Brain microvascular endothelial cell (primary cell): ENCODE measurements around the gene RBM38.

Experiments
- DNase-seq: peaks from one replicate; pipeline ENCODE4 v3.0.0-alpha.2; 2020
- H3K27ac ChIP-seq: fragments of 250-450 bp; sonication (Bioruptor Pico); 2 replicates; pipeline ENCODE4 v1.5.1; 2020; ENCODE audit warnings: mild to moderate bottlenecking, moderate library complexity
- H3K27me3 ChIP-seq: fragments of 250-450 bp; sonication (Bioruptor Pico); replicated peaks from 2 replicates; pipeline ENCODE4 v1.5.1; 2020; ENCODE audit warnings: mild to moderate bottlenecking
- H3K36me3 ChIP-seq: fragments of 250-450 bp; sonication (Bioruptor Pico); replicated peaks from 2 replicates; pipeline ENCODE4 v1.5.1; 2020; ENCODE audit warnings: mild to moderate bottlenecking
- H3K4me3 ChIP-seq: 2 replicates; pipeline ENCODE4 v1.5.1; 2011; ENCODE audit warnings: low read depth, mild to moderate bottlenecking, control low read depth, low read length, moderate library complexity
- in situ Hi-C: cut with HindIII; loops from 2 replicates; pipeline ENCODE4 v1.10.0; 2017; ENCODE audit warnings: low sequenced_read_pairs, low pct_ligation_motif_present
- TF ChIP-seq, protein P1 (sequence below): IDR thresholded peaks from 2 replicates; pipeline ENCODE4 v1.5.1; 2011; ENCODE audit warnings: low read depth, mild to moderate bottlenecking, moderate library complexity, low read length, control low read depth, inconsistent platforms; ENCODE audit errors: missing control alignments

RBM38 gene

DNA sequence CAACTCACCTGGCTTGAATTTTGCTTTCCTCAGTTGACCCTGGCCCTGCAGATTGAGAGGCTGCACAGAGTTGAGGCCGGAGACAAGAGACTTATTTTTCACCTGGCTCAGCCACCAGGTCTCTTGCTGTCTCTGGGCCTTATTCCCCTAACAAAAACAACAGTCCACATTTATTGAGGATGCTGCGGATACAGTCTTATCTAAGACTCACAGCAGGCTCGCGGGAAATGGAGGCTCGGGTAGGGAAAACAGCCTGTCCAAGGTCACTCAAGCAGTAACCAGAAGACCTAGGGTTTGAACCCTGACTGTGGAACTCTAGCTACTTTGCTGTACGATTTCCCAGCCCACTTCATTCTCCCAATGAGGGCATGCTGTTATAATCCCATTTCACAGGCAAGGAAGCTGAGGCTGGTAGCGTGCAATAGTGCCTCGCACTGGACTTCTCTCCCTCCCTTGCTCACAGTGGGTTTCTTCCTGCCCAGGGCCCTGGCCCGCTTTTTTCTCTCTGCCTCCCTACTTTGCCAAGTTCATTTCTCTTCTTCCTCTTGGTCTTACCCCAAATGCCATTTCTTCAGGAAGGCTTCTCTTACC lies 57.7 kb downstream of the RBM38 start:
- no peak overlapping the region for H3K27ac ChIP-seq
- peaks cover 3% of the 10 kb centered on the region for H3K27me3 ChIP-seq
- TF ChIP-seq, protein P1, sequence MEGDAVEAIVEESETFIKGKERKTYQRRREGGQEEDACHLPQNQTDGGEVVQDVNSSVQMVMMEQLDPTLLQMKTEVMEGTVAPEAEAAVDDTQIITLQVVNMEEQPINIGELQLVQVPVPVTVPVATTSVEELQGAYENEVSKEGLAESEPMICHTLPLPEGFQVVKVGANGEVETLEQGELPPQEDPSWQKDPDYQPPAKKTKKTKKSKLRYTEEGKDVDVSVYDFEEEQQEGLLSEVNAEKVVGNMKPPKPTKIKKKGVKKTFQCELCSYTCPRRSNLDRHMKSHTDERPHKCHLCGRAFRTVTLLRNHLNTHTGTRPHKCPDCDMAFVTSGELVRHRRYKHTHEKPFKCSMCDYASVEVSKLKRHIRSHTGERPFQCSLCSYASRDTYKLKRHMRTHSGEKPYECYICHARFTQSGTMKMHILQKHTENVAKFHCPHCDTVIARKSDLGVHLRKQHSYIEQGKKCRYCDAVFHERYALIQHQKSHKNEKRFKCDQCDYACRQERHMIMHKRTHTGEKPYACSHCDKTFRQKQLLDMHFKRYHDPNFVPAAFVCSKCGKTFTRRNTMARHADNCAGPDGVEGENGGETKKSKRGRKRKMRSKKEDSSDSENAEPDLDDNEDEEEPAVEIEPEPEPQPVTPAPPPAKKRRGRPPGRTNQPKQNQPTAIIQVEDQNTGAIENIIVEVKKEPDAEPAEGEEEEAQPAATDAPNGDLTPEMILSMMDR = no peak
- H3K4me3 ChIP-seq = no peak overlapping the region
- in situ Hi-C loops = no loop called here
- no peak for DNase-seq
- no peaks in the 10 kb centered on the region for H3K36me3 ChIP-seq

DNA sequence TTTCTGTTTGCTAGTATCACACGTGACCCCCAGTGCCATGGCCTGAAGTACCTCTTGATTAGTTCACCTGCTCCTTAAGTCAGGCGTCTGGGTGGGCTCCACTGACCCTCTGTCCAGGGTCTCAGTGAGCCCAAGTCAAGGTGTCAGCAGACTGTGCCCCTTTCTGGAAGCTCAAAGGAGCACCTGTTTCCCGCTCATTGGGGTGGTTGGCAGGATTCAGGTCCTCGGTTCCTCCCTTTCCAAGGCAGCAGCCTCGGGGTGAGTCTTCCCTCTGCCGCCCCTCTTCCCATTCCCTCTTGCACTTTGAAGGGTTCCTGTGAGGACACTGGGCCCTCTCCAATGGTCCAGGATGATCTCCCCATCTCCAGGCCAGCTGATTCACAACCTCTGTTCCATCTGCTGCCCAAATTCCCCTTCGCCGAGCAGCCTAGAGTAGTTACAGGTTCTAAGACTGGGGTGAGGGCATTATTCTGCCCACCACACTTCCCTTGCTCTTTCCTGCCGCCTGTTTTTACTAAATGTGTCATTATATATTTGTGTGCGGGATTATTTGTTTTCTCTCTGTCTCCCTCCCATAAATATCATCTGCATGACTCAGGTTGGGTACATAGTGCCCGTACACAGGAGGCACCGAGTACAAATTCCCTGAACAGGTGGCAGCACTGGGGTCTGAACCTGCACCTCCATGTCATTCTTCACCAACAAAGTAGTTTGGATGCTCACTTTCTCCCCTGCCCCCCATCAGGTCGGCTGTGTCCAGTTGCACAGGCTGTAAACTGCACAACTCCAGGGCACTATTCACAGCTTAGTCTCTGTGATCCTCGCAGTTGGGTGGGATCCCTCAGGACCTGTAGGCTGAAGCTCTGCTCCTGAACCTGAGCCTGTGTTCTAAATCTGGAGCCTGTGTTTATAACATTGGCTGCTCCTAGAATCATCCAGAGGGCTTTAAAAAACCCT lies 58.5 kb downstream of the RBM38 start:
- H3K27ac ChIP-seq = no peak overlapping the region
- H3K27me3 ChIP-seq = peaks cover 3% of the 10 kb centered on the region
- H3K4me3 ChIP-seq = no peak overlapping the region
- TF ChIP-seq, protein P1 = no peak
- DNase-seq = no peak
- in situ Hi-C loops = no loop called here
- H3K36me3 ChIP-seq = no peaks in the 10 kb centered on the region

DNA sequence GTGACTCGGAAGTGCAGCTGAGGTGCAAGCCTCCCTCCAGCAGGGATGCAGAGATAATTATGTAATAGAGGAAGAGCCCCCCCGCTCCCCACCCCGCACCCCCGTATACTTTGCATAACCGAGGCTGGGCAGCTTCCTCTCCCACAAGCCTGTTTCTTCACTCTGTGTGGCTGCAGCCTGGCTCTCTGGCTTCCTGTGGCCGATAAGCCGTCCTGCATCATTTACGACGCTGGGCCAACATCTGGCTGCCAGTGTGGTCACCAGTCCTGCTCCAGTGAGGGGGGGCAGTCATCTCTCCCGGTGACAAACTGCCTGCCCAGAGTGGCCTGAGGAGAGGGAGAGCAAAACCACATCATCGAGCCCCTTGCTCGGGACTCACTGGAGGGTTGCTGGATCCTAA lies 59.2 kb downstream of the RBM38 start:
- in situ Hi-C loops = no loop called here
- TF ChIP-seq, protein P1 = no peak
- DNase-seq = no peak
- Histone ChIP-seq H3K36me3 (no peaks in the 10 kb centered on the region), H3K27ac (no peak overlapping the region), H3K4me3 (no peak overlapping the region), H3K27me3 (peaks cover 3% of the 10 kb centered on the region)

DNA sequence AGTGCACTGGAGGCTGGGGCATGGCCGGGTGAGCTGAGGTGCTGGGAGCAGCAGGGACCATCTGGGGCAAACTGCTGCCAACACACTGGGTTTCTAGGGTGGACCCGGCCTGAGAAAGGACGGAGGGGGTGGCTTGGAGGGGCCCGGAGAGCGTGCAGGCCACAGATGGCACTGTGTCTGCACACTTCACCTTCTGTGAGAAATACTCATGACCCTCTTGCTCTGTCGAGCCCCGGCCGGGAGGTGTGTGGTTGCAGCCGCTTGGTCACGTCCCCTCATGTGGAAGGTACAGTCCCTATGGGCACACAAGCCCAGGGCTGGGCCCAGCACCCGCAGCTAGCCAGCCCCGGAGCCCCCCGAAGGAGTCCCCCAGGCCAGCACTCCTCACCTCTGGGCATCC lies 59.7 kb downstream of the RBM38 start:
- in situ Hi-C loops = no loop called here
- no peaks in the 10 kb centered on the region for H3K36me3 ChIP-seq
- H3K27ac ChIP-seq = no peak overlapping the region
- no peak overlapping the region for H3K4me3 ChIP-seq
- TF ChIP-seq, protein P1 = no peak
- DNase-seq = no peak
- H3K27me3 ChIP-seq = peaks cover 3% of the 10 kb centered on the region

DNA sequence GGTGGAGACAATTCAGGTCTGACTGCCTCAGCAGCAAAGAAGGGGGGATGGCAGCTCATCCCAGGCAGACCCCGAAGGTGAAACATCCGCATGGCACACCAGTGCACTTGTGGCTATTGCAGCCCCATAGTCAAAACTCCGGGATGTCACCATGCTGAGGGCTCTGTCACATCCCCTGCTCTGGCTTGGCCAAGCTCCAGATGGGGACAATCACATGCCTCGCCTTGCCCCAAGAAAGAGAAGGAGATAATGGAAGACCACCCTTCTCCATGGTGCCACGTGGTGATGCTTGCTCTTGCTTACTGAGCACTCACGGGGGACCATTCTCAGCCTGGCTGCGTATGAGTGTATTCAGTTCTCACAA lies 60.2 kb downstream of the RBM38 start:
- Histone ChIP-seq H3K36me3 (no peaks in the 10 kb centered on the region), H3K27ac (no peak overlapping the region), H3K4me3 (no peak overlapping the region), H3K27me3 (peaks cover 3% of the 10 kb centered on the region)
- DNase-seq = no peak
- in situ Hi-C loops = no loop called here
- TF ChIP-seq, protein P1 = no peak
